Measurements from ENCODE around the gene TRIM54. TPM values are rescaled to one million over a fixed set of nuclear protein-coding genes. Genes with fewer than 3 reads are reported as not detected.

The TRIM54 gene
- total RNA-seq, 2 experiments from 2014 or later, result not detected

Other genes with a start within 250 kb of the TRIM54 start
- 10 to 100 TPM; 73.2 to 77.1 TPM for gene TMEM214, start 249.5 kb upstream of the TRIM54 start, total RNA-seq
- 10 to 100 TPM; 17.9 to 19.1 TPM for gene AGBL5, start 230.8 kb upstream of the TRIM54 start, total RNA-seq
- gene OST4, start 210.8 kb upstream of the TRIM54 start, total RNA-seq, result 100 to 1,000 TPM; 309 to 386 TPM
- under 1 TPM; 0.56 to 0.64 TPM for gene EMILIN1, start 203.8 kb upstream of the TRIM54 start, total RNA-seq
- 10 to 100 TPM in 1 of 2 experiments, 1 to 10 TPM in 1; 9.7 to 10.6 TPM for gene KHK, start 195.7 kb upstream of the TRIM54 start, total RNA-seq
- 1 to 10 TPM in 1 of 2 experiments, under 1 TPM in 1; 0.92 to 1.3 TPM for gene CGREF1, start 163.3 kb upstream of the TRIM54 start, total RNA-seq
- gene ABHD1, start 158.6 kb upstream of the TRIM54 start, total RNA-seq, result under 1 TPM; 0.10 to 0.25 TPM
- gene PREB, start 147.8 kb upstream of the TRIM54 start, total RNA-seq, result 10 to 100 TPM; 60.0 to 65.3 TPM
- not detected for gene PRR30, start 143.0 kb upstream of the TRIM54 start, total RNA-seq
- gene TCF23, start 133.4 kb upstream of the TRIM54 start, total RNA-seq, result not detected
- 10 to 100 TPM; 72.5 to 81.8 TPM for gene ATRAID, start 70.4 kb upstream of the TRIM54 start, total RNA-seq
- 10 to 100 TPM; 34.2 to 39.2 TPM for gene SLC5A6, start 70.2 kb upstream of the TRIM54 start, total RNA-seq
- 10 to 100 TPM; 63.7 to 66.1 TPM for gene CAD, start 65.1 kb upstream of the TRIM54 start, total RNA-seq
- gene SLC30A3, start 19.4 kb upstream of the TRIM54 start, total RNA-seq, result under 1 TPM; 0.23 to 0.45 TPM
- not detected for gene DNAJC5G, start 7.0 kb upstream of the TRIM54 start, total RNA-seq
- gene UCN, start 26.0 kb downstream of the TRIM54 start, total RNA-seq, result 1 to 10 TPM; 2.3 to 2.8 TPM
- 10 to 100 TPM; 80.8 to 83.6 TPM for gene MPV17, start 40.7 kb downstream of the TRIM54 start, total RNA-seq
- 10 to 100 TPM; 54.3 to 59.0 TPM for gene GTF3C2, start 74.3 kb downstream of the TRIM54 start, total RNA-seq
- gene EIF2B4, start 87.9 kb downstream of the TRIM54 start, total RNA-seq, result 10 to 100 TPM; 40.9 to 42.2 TPM
- gene SNX17, start 88.2 kb downstream of the TRIM54 start, total RNA-seq, result 100 to 1,000 TPM; 109 to 120 TPM
- gene ZNF513, start 98.3 kb downstream of the TRIM54 start, total RNA-seq, result 10 to 100 TPM; 14.3 to 15.4 TPM
- gene PPM1G, start 127.2 kb downstream of the TRIM54 start, total RNA-seq, result 100 to 1,000 TPM; 109 TPM
- gene NRBP1, start 146.2 kb downstream of the TRIM54 start, total RNA-seq, result 10 to 100 TPM; 77.1 to 82.3 TPM
- gene KRTCAP3, start 160.0 kb downstream of the TRIM54 start, total RNA-seq, result 1 to 10 TPM; 7.1 to 8.3 TPM
- 1 to 10 TPM; 9.3 to 9.8 TPM for gene IFT172, start 207.3 kb downstream of the TRIM54 start, total RNA-seq
- gene FNDC4, start 212.8 kb downstream of the TRIM54 start, total RNA-seq, result not detected
- gene GCKR, start 214.4 kb downstream of the TRIM54 start, total RNA-seq, result not detected

Data from activated CD4-positive, alpha-beta T cell treated with anti-CD3 and anti-CD28 coated beads, Interleukin-2, amount 10 ng/mL, durations not matched to agents 7 days and 5 days (primary cell).